DMS53 treated with DMSO at 0.1 percent for 48 hours (cell line): ENCODE results near the gene GOLM1.

Experiments
- DNase-seq: peaks from one replicate; lab custom pipeline; 2025; ENCODE audit not compliant: unreplicated experiment; lab: John Stamatoyannopoulos, UW

GOLM1 gene

DNA sequence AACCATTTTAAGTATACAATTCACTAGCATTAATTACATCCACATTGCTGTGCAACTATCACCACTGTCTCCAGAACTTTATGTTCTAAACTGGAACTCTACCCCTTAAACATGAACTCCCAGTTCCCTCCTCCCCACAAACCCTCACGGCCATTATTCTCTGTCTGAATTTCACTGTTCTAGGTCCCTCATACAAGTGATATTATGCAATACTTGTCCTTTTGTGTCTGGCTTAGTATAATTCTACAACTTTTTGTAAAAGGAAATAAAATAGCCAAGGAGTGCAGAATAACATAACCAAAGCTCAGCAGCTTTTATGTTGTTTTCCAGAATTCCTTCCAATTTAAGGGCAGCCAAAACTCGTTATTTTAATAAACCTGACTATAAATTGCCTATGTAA, 105.2 kb downstream of the GOLM1 start:
- no peak for DNase-seq

DNA sequence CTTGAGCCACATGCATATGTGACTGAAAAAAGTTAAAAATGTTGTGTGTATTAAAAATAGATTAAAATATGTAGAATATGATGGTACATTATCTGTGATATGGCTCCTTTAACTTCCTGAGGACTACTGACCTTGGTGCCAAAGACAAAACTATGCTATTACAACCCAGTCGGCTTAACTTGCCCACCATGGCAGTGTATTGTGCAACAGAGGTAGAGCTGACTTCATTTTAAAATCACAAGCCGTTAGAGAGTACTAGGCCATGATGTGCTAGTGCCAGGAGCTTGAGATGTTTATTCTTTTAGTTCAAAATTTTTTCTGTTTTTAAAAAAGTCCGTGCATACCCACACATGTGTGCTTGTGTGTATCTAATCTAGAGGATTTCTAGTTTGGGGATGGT, 112.1 kb downstream of the GOLM1 start:
- no peak for DNase-seq

DNA sequence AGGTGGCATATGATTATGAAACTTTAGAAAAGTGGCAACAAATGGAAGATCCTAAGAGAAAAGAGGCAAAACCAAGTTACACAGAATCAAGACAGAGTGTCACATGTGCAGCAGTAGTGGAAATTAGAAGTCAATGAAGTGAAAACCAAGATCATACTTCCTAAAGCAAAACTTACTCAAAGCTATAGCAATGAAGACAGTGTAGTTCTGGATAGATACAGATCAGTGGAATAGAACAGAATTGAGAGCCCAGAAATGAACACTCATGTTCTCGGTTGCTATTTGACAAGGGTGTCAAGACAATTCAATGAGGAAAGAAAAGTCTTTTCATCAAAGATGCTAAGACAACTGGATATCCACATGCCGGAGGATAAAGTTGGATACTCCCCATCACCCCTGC, 114.9 kb downstream of the GOLM1 start:
- no peak for DNase-seq

DNA sequence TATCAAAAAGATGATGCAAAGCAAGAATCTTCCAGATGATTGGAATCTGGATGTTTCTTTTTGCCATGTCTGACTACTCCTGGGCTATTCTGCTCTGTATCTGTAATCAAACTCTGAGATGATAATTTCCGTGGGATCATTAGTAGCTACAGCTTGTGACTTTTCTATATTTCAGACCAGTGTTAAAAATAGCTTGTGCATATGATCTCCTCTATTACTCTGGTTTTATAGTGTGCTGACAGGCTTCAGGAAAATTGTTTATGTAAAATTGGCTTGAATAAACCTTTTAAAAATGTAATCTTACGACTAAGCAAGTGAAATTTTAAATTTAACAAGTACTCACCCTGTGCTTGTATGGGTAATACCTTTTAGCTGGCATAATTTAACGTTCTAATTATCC, 118.0 kb downstream of the GOLM1 start:
- no peak for DNase-seq

DNA sequence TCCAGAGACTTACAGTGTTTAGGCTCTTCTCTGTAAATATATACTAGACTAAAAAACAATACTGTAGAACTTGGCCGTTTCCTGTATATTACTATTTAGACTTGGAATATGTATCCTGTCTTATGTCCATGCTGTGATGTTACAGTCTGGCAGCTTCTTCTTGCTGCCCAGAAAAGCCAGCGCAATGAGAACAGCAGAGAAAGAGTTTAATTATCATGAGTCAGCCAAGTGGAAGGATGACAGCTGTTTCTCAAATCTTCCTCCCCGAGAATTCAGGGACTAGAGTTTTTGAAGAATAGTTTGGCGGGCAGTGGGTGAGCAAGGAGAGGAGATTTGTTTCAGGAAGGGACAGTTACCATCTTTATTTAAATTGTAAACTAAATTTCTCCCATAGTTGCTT, 120.9 kb downstream of the GOLM1 start:
- no peak for DNase-seq
